HepG2 (cell line): ENCODE data around the gene BIRC3. TPM values are rescaled to one million over a fixed set of nuclear protein-coding genes. Genes with fewer than 3 reads are reported as not detected.

Experiments
- CENPX ChIP-seq: sonication (generic); formaldehyde crosslinking; IDR thresholded peaks from 2 replicates; pipeline ENCODE4 v1.9.0; 2021; ENCODE audit warnings: mild to moderate bottlenecking, missing genetic modification reagents, moderate library complexity
- DNMT3B ChIP-seq: conservative IDR thresholded peaks from 2 replicates; pipeline ENCODE4 v1.6.1; 2016; ENCODE audit warnings: missing biosample characterization, control low read depth
- GTF2F1 ChIP-seq: fragments of 150-350 bp; IDR thresholded peaks from 2 replicates; pipeline ENCODE4 v1.6.1; 2014; ENCODE audit warnings: low read length
- KAT8 ChIP-seq: IDR thresholded peaks from 2 replicates; pipeline ENCODE4 v1.6.1; 2016; ENCODE audit warnings: missing genetic modification reagents, missing compliant biosample characterization
- NFRKB ChIP-seq: fragments of 450-650 bp; IDR thresholded peaks from 2 replicates; pipeline ENCODE4 v1.6.1; 2017
- PAWR ChIP-seq: sonication (generic); formaldehyde crosslinking; IDR thresholded peaks from 2 replicates; pipeline ENCODE4 v1.4.0; 2020; ENCODE audit warnings: missing genetic modification reagents, mild to moderate bottlenecking, borderline replicate concordance
- SALL1 ChIP-seq: sonication (generic); formaldehyde crosslinking; IDR thresholded peaks from 2 replicates; pipeline ENCODE4 v1.8.0; 2022; ENCODE audit warnings: mild to moderate bottlenecking, missing genetic modification reagents
- SP5 ChIP-seq: IDR thresholded peaks from 2 replicates; pipeline ENCODE4 v1.6.1; 2016; ENCODE audit warnings: low read depth, borderline replicate concordance
- SRSF9 ChIP-seq: fragments of 200-400 bp; formaldehyde crosslinking; IDR thresholded peaks from 2 replicates; pipeline ENCODE4 v1.6.1; 2018; ENCODE audit warnings: borderline replicate concordance, mild to moderate bottlenecking, low read depth, low read length; ENCODE audit not compliant: insufficient read depth, poor library complexity, severe bottlenecking
- STAG1 ChIP-seq: sonication (generic); formaldehyde crosslinking; IDR thresholded peaks from 2 replicates; pipeline ENCODE4 v1.4.0; 2020; ENCODE audit warnings: missing genetic modification reagents
- THYN1 ChIP-seq: sonication (generic); formaldehyde crosslinking; IDR thresholded peaks from 2 replicates; pipeline ENCODE4 v1.8.1; 2023; ENCODE audit warnings: low read depth, mild to moderate bottlenecking, moderate library complexity, missing genetic modification reagents, borderline replicate concordance
- ZMYM4 ChIP-seq: sonication (generic); formaldehyde crosslinking; IDR thresholded peaks from 2 replicates; pipeline ENCODE4 v1.8.1; 2023; ENCODE audit warnings: mild to moderate bottlenecking, missing genetic modification reagents
- ZNF510 ChIP-seq: sonication (generic); formaldehyde crosslinking; IDR thresholded peaks from 2 replicates; pipeline ENCODE4 v1.4.0; 2020; ENCODE audit warnings: low read depth, mild to moderate bottlenecking, missing genetic modification reagents
- ZNF569 ChIP-seq: sonication (generic); formaldehyde crosslinking; IDR thresholded peaks from 2 replicates; pipeline ENCODE4 v1.5.0; 2020; ENCODE audit warnings: mild to moderate bottlenecking, missing genetic modification reagents, moderate library complexity, borderline replicate concordance
- ZNF597 ChIP-seq: sonication (generic); formaldehyde crosslinking; IDR thresholded peaks from 2 replicates; pipeline ENCODE4 v1.5.0; 2020; ENCODE audit warnings: missing genetic modification reagents
- ZNF687 ChIP-seq: sonication (generic); formaldehyde crosslinking; IDR thresholded peaks from 2 replicates; pipeline ENCODE4 v1.5.1; 2020; ENCODE audit warnings: mild to moderate bottlenecking, missing genetic modification reagents, moderate library complexity
- ZNF709 ChIP-seq: sonication (generic); formaldehyde crosslinking; IDR thresholded peaks from 2 replicates; pipeline ENCODE4 v1.5.0; 2020; ENCODE audit warnings: mild to moderate bottlenecking, missing genetic modification reagents
- ZNF746 ChIP-seq: sonication (generic); formaldehyde crosslinking; IDR thresholded peaks from 2 replicates; pipeline ENCODE4 v1.8.0; 2022; ENCODE audit warnings: mild to moderate bottlenecking, missing genetic modification reagents
- polyA plus RNA-seq, 8 experiments: library from polyadenylated mRNA; depleted of rRNA in 3 of 8; stranded (reverse) in 7 of 8; unstranded in 1 of 8; fragments of >200 nt; fragmentation: Illumina TruSeq in 4 of 8; extraction: Trizol in 4 of 8; gene quantifications; 2 replicates each; pipeline versions ENCODE4 v1.2.1 to v1.2.3, GENCODE V29; 2011 to 2016; ENCODE audit warnings: low read depth in 4 of 8, missing spikeins in 1 of 8, mixed read lengths in 1 of 8; ENCODE audit not compliant: insufficient read depth in 1 of 8
- total RNA-seq, 5 experiments: library from RNA; depleted of rRNA; stranded (reverse); fragments of >200 nt; fragmentation: Illumina TruSeq; extraction: Trizol; gene quantifications; 2 replicates each; pipeline ENCODE4 v1.2.3, GENCODE V29; 2016; ENCODE audit warnings: low read depth in 1 of 5
- TF ChIP-seq, protein P1 (sequence below): sonication (generic); formaldehyde crosslinking; IDR thresholded peaks from 2 replicates; pipeline ENCODE4 v1.9.0; 2022; ENCODE audit warnings: missing genetic modification reagents, mild to moderate bottlenecking, borderline replicate concordance
- TF ChIP-seq, protein P2 (sequence below): sonication (generic); formaldehyde crosslinking; conservative IDR thresholded peaks from 2 replicates; pipeline ENCODE4 v1.4.0; 2020; ENCODE audit warnings: missing genetic modification reagents

The BIRC3 gene
- total and polyA plus RNA-seq, 2 of the 13 experiments (the other 11 are each of a cell fraction or from before 2014, with no cell fraction given): 0.41 to 4.2 TPM

DNA sequence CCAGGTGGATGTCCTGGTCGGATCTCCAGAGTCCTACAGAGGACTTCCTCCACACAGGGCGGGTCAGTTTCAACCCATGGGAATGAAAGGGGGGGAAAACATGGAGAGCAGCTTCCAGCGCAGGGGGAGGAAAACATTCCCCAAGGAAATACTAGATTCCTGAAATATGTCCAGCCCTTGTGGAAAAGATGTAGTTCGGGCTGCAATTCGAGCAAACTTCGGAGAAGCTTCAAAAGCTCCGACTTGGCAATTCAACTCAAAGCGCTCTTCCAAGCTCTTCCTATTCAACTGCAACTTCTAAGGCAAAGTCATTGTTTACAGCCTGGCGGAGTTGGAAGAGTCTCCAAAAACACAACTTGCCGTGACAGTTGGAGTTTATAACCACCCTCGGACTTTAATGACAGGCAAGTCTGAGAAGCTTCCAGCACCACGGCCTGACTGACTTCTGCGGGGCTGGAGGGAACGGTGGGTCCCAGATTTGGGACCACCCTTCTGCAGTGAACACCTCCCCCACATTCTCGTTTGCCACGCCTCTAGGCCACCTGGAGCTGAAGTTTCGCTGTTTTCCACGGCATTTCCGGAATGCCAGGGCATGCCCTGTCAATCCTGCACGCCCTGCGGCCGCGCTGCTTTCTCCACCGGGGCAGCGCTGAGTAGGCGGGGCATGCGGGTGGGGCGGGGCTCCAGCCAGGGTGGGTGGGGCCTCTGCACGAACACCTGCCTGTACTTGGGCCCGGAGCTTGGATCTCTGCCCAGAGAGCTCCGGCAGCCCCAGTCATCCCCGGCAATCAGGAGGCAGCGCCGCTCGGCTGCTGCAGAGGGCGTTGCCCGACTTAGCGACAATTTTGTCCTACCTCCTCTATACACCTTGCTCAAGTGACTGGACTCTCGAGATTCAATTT lies 49.0 kb upstream of the BIRC3 start (continued):
- TF ChIP-seq ZNF687 (peak; percentile 85), THYN1 (CRISPR knock-in tag) (no peak), ZNF569 (no peak), KAT8 (CRISPR knock-in tag) (no peak), DNMT3B (CRISPR knock-in tag) (no peak), ZMYM4 (peak; percentile 31; the same call in 1 of the 2 replicates), ZNF746 (CRISPR knock-in tag) (no peak), NFRKB (no peak), SRSF9 (no peak), PAWR (CRISPR knock-in tag) (no peak), SP5 (0 out of 2 replicates have a peak, but pooled peaks have one; percentile 43), SALL1 (CRISPR knock-in tag) (peak; percentile 11; the same call in 1 of the 2 replicates), STAG1 (peak; percentile 46), ZNF597 (CRISPR knock-in tag) (no peak), GTF2F1 (no peak), ZNF510 (no peak), ZNF709 (CRISPR knock-in tag) (no peak), CENPX (CRISPR knock-in tag) (no peak)
- TF ChIP-seq, protein P1, sequence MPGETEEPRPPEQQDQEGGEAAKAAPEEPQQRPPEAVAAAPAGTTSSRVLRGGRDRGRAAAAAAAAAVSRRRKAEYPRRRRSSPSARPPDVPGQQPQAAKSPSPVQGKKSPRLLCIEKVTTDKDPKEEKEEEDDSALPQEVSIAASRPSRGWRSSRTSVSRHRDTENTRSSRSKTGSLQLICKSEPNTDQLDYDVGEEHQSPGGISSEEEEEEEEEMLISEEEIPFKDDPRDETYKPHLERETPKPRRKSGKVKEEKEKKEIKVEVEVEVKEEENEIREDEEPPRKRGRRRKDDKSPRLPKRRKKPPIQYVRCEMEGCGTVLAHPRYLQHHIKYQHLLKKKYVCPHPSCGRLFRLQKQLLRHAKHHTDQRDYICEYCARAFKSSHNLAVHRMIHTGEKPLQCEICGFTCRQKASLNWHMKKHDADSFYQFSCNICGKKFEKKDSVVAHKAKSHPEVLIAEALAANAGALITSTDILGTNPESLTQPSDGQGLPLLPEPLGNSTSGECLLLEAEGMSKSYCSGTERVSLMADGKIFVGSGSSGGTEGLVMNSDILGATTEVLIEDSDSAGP (CRISPR knock-in tag): peak; percentile 65
- TF ChIP-seq, protein P2, sequence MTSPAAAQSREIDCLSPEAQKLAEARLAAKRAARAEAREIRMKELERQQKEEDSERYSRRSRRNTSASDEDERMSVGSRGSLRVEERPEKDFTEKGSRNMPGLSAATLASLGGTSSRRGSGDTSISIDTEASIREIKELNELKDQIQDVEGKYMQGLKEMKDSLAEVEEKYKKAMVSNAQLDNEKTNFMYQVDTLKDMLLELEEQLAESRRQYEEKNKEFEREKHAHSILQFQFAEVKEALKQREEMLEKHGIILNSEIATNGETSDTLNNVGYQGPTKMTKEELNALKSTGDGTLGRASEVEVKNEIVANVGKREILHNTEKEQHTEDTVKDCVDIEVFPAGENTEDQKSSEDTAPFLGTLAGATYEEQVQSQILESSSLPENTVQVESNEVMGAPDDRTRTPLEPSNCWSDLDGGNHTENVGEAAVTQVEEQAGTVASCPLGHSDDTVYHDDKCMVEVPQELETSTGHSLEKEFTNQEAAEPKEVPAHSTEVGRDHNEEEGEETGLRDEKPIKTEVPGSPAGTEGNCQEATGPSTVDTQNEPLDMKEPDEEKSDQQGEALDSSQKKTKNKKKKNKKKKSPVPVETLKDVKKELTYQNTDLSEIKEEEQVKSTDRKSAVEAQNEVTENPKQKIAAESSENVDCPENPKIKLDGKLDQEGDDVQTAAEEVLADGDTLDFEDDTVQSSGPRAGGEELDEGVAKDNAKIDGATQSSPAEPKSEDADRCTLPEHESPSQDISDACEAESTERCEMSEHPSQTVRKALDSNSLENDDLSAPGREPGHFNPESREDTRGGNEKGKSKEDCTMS (CRISPR knock-in tag): no peak
